Heart left ventricle (tissue), 16 donors: ENCODE results near the gene C1QL1. TPM values are rescaled to one million over a fixed set of nuclear protein-coding genes. Genes with fewer than 3 reads are reported as not detected.

Experiments
- ATAC-seq, 4 donors: fragments of 200-7000 bp; cut with Tn5 transposase; one replicate each; pipeline ENCODE4 v1.9.1; 2020 to 2022; ENCODE audit warnings: moderate library complexity in 4 of 4, mild to moderate bottlenecking in 3 of 4, moderate number of reproducible peaks in 1 of 4
- DNase-seq, 5 donors: peaks; one replicate each; pipeline ENCODE4 v3.0.0-alpha.2; 2020
- H3K27ac ChIP-seq, 12 donors: fragments of 200-600 bp; sonication (generic) in 4 of 12; one replicate each; pipeline versions ENCODE4 v1.5.0 to v1.8.0; 2016 to 2022; ENCODE audit warnings: mild to moderate bottlenecking in 2 of 12
- H3K27me3 ChIP-seq, 9 donors: fragments of 200-600 bp; sonication (generic) in 2 of 9; one replicate each; pipeline versions ENCODE4 v1.5.1 to v1.8.0; 2016 to 2022; ENCODE audit warnings: mild to moderate bottlenecking in 3 of 9
- H3K36me3 ChIP-seq, 9 donors: fragments of 200-600 bp; sonication (generic) in 2 of 9; one replicate each; pipeline versions ENCODE4 v1.5.0 to v1.8.0; 2018 to 2022; ENCODE audit warnings: mild to moderate bottlenecking in 2 of 9
- H3K4me1 ChIP-seq, 12 donors: fragments of 200-600 bp; sonication (generic) in 4 of 12; one replicate each; pipeline versions ENCODE4 v1.5.0 to v1.8.0; 2016 to 2022; ENCODE audit warnings: mild to moderate bottlenecking in 3 of 12
- H3K4me3 ChIP-seq, 12 donors: fragments of 200-600 bp; sonication (generic) in 4 of 12; one replicate each; pipeline versions ENCODE4 v1.5.0 to v1.8.0; 2017 to 2022; ENCODE audit warnings: mild to moderate bottlenecking in 9 of 12, moderate library complexity in 4 of 12
- H3K9me3 ChIP-seq, 12 donors: fragments of 200-600 bp; sonication (generic) in 4 of 12; one replicate each; pipeline versions ENCODE4 v1.5.0 to v1.8.0; 2016 to 2022; ENCODE audit warnings: mild to moderate bottlenecking in 1 of 12
- POLR2A ChIP-seq, 2 donors: fragments of 450-650 bp; IDR thresholded peaks; one replicate each; pipeline ENCODE4 v1.6.1; 2017; ENCODE audit warnings: antibody characterized with exemption in 2 of 2, mild to moderate bottlenecking in 2 of 2, moderate library complexity in 2 of 2
- WGBS, 4 donors: extraction: QIAGEN DNeasy Blood & Tissue Kit in 2 of 4; methylation state at CpG; one replicate each; pipeline versions ENCODE4 v1.1.5 to v1.1.7; 2013 to 2018; 5-methylcytosine and 5-hydroxymethylcytosine counted together
- intact Hi-C, 10 donors: fragments of 100-400 bp; cut with DNase I; formaldehyde crosslinking; loops; one replicate each; pipeline versions ENCODE4 v1.11.1 to v1.14.2; 2022
- polyA plus RNA-seq, 2 donors: library from polyadenylated mRNA; stranded (reverse); fragments of 200-250 nt; gene quantifications; one replicate each; pipeline ENCODE4 v1.2.3, GENCODE V29; 2013
- total RNA-seq, 9 donors: library from RNA; depleted of rRNA in 2 of 9; stranded (reverse); fragments of >200 nt in 2 of 9; fragmentation: NEBNext Ultra II Directional in 3 of 9; extraction: Animal tissue kit (Norgen Biotek cat#: 25700) in 3 of 9; gene quantifications; one replicate each; pipeline versions ENCODE4 v1.1.0 to v1.2.4, GENCODE V29; 2016 to 2023
- TF ChIP-seq, protein P1 (sequence below), 12 donors: fragments of 200-600 bp; sonication (generic) in 4 of 12; IDR thresholded peaks; one replicate each; pipeline versions ENCODE4 v1.5.0 to v1.8.0; 2018 to 2022; ENCODE audit warnings: antibody characterized with exemption in 12 of 12, mild to moderate bottlenecking in 5 of 12
- donor health status: ischemic (EF 13 %, LVEDD 7.1; RV severe dilation, severe dysfunction).
- donor health status: healthy with polysubstance abuse.
- donor health status: DM: no; HTN: yes; CAD: no.
- donor health status: DM: no; HTN: no; CAD: no.
- donor health status: ischemic (EF 25% LVEDD 6.9; RV normal size, moderate dysfunction).
- donor health status: ischemic (EF 25% LVEDD 5.7; RV mildly dilated, moderate dysfunction).
- donor health status: healthy.
- donor health status: DM: yes; HTN: yes; CAD: no.
- donor health status: ischemic (EF 35%, LVEDD 5.7; RV mildly dilated, moderate dysfunction).
- donor health status: nonischemic (EF 11% LVEDD 7.7; RV severe dilation, severe dysfunction).
- donor health status: DM: yes; HTN: yes; CAD: no.
- donor health status: PGD.
- donor health status: ischemic (EF 29% LVEDD 5.4; RV normal size, mild dysfunction).
- donor health status: nonischemic (EF 23%, LVEDD 6.1; RV moderate dilation, normal function).

Gene C1QL1
- total and polyA plus RNA-seq, 11 donors, result 0.66 to 5.8 (median 1.4) TPM

DNA sequence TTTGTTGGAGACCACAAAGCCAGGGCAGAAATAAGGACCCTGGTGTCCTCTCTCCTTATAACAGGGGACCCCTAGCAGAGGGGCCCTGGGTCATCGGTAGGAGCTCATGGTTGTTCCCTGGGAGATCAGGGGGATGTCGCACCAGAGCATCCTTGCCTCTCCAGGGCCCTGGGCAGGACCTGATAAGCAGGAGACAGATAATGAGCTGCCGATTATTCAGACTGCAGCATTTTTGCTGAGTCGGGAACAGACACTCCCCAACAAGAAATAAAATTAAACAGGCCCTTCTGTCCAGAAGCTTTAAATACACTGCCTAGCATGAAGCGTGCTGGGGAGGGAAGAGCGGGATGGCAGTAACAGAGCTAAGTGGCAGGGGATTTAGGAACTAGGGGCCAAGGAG is 37.4 kb downstream of the C1QL1 start:
- no peak overlapping the region for H3K4me3 ChIP-seq
- peaks cover 0 to 28% (median 2%) of the 10 kb centered on the region in 12 donors for H3K4me1 ChIP-seq
- peaks cover 0 to 8% (median 0%) of the 10 kb centered on the region in 9 donors for H3K36me3 ChIP-seq
- WGBS, 4 donors, result 62 to 69% (median 66%) methylated on average over 6 of the region's 6 CpGs
- DNase-seq (no peak), ATAC-seq (no peak)
- H3K27ac ChIP-seq, result no peak overlapping the region
- no peak for TF ChIP-seq POLR2A (IDR thresholded peaks at IDR 0.05)
- TF ChIP-seq, protein P1, sequence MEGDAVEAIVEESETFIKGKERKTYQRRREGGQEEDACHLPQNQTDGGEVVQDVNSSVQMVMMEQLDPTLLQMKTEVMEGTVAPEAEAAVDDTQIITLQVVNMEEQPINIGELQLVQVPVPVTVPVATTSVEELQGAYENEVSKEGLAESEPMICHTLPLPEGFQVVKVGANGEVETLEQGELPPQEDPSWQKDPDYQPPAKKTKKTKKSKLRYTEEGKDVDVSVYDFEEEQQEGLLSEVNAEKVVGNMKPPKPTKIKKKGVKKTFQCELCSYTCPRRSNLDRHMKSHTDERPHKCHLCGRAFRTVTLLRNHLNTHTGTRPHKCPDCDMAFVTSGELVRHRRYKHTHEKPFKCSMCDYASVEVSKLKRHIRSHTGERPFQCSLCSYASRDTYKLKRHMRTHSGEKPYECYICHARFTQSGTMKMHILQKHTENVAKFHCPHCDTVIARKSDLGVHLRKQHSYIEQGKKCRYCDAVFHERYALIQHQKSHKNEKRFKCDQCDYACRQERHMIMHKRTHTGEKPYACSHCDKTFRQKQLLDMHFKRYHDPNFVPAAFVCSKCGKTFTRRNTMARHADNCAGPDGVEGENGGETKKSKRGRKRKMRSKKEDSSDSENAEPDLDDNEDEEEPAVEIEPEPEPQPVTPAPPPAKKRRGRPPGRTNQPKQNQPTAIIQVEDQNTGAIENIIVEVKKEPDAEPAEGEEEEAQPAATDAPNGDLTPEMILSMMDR (IDR thresholded peaks at IDR 0.05), result no peak
- no peaks in the 10 kb centered on the region for H3K9me3 ChIP-seq
- no peaks in the 10 kb centered on the region for H3K27me3 ChIP-seq
- intact Hi-C loops, result no loop called here

GRCh38 chr17:44928950-44929720 is 39.0 kb downstream of the C1QL1 start:
- intact Hi-C loops, result loop anchor here in 1 of 10 donors (10.0 kb wide), 1 partner anchor 166 kb away; no protein-coding TSS in a partner anchor
- Histone ChIP-seq H3K36me3 (peaks cover 0 to 8% (median 0%) of the 10 kb centered on the region in 9 donors), H3K27ac (no peak overlapping the region), H3K9me3 (no peaks in the 10 kb centered on the region), H3K4me1 (peaks cover 0 to 28% (median 2%) of the 10 kb centered on the region in 12 donors), H3K27me3 (no peaks in the 10 kb centered on the region), H3K4me3 (no peak overlapping the region)
- 93 to 98% (median 96%) methylated on average over 7 of the region's 7 CpGs for WGBS, 4 donors
- no peak for DNase-seq
- ATAC-seq, result no peak
- TF ChIP-seq POLR2A (IDR thresholded peaks at IDR 0.05), result no peak
- TF ChIP-seq, protein P1 (IDR thresholded peaks at IDR 0.05), result no peak

DNA sequence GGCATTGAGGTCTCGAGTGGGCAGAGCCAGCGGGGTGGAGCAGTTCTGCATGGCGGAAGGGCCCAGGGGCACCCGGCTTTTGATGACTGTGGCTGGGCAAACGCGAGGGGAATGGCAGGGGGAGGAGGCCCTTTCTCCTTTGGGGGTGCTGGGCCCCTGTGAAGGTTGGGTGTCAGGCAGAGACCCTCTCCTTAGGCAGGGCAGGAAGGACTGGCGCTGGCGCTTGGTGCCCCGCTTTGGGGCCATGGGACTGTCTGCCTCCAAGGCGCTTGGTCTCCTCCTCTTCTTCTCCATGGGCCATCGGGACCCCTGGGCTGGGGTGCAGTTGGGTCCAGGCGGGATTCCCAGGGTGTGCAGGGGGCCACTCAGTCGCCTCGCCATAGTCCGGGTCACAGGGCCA is 40.0 kb downstream of the C1QL1 start:
- ATAC-seq (no peak), DNase-seq (no peak)
- H3K9me3 ChIP-seq, result no peaks in the 10 kb centered on the region
- intact Hi-C loops, result loop anchor here in 1 of 10 donors (10.0 kb wide), 1 partner anchor 167 kb away; no protein-coding TSS in a partner anchor
- peaks cover 0 to 22% (median 2%) of the 10 kb centered on the region in 12 donors for H3K4me1 ChIP-seq
- H3K27me3 ChIP-seq, result no peaks in the 10 kb centered on the region
- TF ChIP-seq, protein P1 (IDR thresholded peaks at IDR 0.05), result no peak
- TF ChIP-seq POLR2A (IDR thresholded peaks at IDR 0.05), result no peak
- H3K27ac ChIP-seq, result no peak overlapping the region
- H3K4me3 ChIP-seq, result no peak overlapping the region
- peaks cover 0 to 8% (median 0%) of the 10 kb centered on the region in 9 donors for H3K36me3 ChIP-seq
- 96 to 99% (median 97%) methylated on average over 9 to 15 of the region's 15 CpGs for WGBS, 4 donors

DNA sequence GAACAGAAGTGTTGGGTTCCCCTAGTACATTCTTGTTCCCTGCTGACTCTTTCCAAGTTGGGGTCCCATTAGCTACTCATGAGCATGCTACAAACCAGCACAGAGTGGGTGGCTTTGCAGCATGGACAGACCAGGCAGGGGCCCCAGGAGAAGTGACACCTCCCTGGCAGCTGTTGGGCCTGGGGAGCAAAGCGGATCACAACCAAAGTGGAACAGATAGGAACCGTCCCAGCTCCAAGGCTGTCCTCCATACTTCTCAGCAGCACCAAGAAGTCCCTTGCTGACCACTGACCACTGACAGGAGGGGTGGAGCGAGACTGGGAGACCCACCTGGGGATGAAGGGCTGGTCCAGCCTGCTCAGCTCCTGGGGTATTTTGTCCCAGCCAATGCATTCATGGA is 40.4 kb downstream of the C1QL1 start:
- 92 to 100% (median 96%) methylated on average over 3 of the region's 3 CpGs for WGBS, 4 donors
- TF ChIP-seq, protein P1 (IDR thresholded peaks at IDR 0.05), result no peak
- TF ChIP-seq POLR2A (IDR thresholded peaks at IDR 0.05), result no peak
- DNase-seq, result no peak
- ATAC-seq, result no peak
- H3K9me3 ChIP-seq, result no peaks in the 10 kb centered on the region
- intact Hi-C loops, result loop anchor here in 1 of 10 donors (10.0 kb wide), 1 partner anchor 167 kb away; no protein-coding TSS in a partner anchor
- peaks cover 0 to 8% (median 0%) of the 10 kb centered on the region in 9 donors for H3K36me3 ChIP-seq
- peaks cover 0 to 18% (median 0%) of the 10 kb centered on the region in 12 donors for H3K4me1 ChIP-seq
- no peaks in the 10 kb centered on the region for H3K27me3 ChIP-seq
- H3K27ac ChIP-seq, result no peak overlapping the region
- no peak overlapping the region for H3K4me3 ChIP-seq
